Measurements from ENCODE around the gene FARP2. TPM values are rescaled to one million over a fixed set of nuclear protein-coding genes. Genes with fewer than 3 reads are reported as not detected.

The FARP2 gene
- total and polyA plus RNA-seq, 2 experiments from 2014 or later = 16.0 to 22.6 TPM

DNA sequence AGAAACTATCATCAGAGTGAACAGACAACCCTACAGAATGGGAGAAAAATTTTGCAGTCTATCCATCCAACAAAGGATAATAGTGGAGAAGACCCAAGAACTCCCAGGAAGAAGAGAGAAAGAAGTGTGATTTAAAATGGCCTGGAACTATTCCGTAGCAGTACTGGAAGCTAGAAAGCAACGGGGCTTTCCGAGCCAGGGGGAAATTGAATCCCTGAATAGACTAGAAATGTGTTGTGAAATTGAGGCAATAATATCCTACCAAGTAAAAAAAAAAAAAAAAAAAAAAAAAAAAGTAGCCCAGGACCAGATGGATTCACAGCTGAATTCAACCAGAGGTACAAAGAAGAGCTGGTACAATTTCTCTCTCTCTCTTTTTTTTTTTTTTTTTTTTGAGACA is 69.3 kb downstream of the FARP2 start:
- DNase-seq (ENCODE audit: low spot score) = no peak
- no peaks in the 10 kb centered on the region for H3K79me2 ChIP-seq (replicated peaks; ENCODE audit: insufficient read depth)
- ATAC-seq = no peak
- no peak overlapping the region for H3K27ac Mint-ChIP-seq
- H3K9me3 Mint-ChIP-seq = peaks cover 1% of the 10 kb centered on the region; the same call in 1 of the 3 replicates
- no peaks in the 10 kb centered on the region for H3K27me3 Mint-ChIP-seq (ENCODE audit: insufficient read depth, low read depth, poor library complexity)
- no peak overlapping the region for H3K27ac ChIP-seq (ENCODE audit: low read depth)
- H4K20me1 ChIP-seq (replicated peaks; ENCODE audit: insufficient read depth) = no peaks in the 10 kb centered on the region
- peaks cover 43% of the 10 kb centered on the region for H3K36me3 Mint-ChIP-seq (ENCODE audit: low read depth)
- H3K4me3 Mint-ChIP-seq = no peak overlapping the region
- TF ChIP-seq NANOG (IDR thresholded peaks at IDR 0.05; ENCODE audit: borderline replicate concordance) = no peak
- no peak for TF ChIP-seq ZNF114 (CRISPR knock-in tag; IDR thresholded peaks at IDR 0.05)
- TF ChIP-seq EZH2phosphoT487 (IDR thresholded peaks at IDR 0.05; ENCODE audit: unreplicated experiment) = no peak
- TF ChIP-seq POLR2AphosphoS5 (IDR thresholded peaks at IDR 0.05; ENCODE audit: low read depth) = no peak
- TF ChIP-seq, protein P1, sequence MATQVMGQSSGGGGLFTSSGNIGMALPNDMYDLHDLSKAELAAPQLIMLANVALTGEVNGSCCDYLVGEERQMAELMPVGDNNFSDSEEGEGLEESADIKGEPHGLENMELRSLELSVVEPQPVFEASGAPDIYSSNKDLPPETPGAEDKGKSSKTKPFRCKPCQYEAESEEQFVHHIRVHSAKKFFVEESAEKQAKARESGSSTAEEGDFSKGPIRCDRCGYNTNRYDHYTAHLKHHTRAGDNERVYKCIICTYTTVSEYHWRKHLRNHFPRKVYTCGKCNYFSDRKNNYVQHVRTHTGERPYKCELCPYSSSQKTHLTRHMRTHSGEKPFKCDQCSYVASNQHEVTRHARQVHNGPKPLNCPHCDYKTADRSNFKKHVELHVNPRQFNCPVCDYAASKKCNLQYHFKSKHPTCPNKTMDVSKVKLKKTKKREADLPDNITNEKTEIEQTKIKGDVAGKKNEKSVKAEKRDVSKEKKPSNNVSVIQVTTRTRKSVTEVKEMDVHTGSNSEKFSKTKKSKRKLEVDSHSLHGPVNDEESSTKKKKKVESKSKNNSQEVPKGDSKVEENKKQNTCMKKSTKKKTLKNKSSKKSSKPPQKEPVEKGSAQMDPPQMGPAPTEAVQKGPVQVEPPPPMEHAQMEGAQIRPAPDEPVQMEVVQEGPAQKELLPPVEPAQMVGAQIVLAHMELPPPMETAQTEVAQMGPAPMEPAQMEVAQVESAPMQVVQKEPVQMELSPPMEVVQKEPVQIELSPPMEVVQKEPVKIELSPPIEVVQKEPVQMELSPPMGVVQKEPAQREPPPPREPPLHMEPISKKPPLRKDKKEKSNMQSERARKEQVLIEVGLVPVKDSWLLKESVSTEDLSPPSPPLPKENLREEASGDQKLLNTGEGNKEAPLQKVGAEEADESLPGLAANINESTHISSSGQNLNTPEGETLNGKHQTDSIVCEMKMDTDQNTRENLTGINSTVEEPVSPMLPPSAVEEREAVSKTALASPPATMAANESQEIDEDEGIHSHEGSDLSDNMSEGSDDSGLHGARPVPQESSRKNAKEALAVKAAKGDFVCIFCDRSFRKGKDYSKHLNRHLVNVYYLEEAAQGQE (IDR thresholded peaks at IDR 0.05; ENCODE audit: unreplicated experiment) = no peak
- TF ChIP-seq STAT1 (IDR thresholded peaks at IDR 0.05; ENCODE audit: unreplicated experiment) = no peak
- TF ChIP-seq, protein P2, sequence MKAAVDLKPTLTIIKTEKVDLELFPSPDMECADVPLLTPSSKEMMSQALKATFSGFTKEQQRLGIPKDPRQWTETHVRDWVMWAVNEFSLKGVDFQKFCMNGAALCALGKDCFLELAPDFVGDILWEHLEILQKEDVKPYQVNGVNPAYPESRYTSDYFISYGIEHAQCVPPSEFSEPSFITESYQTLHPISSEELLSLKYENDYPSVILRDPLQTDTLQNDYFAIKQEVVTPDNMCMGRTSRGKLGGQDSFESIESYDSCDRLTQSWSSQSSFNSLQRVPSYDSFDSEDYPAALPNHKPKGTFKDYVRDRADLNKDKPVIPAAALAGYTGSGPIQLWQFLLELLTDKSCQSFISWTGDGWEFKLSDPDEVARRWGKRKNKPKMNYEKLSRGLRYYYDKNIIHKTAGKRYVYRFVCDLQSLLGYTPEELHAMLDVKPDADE (IDR thresholded peaks at IDR 0.05) = no peak
- no peak for TF ChIP-seq CREB1 (CRISPR knock-in tag; IDR thresholded peaks at IDR 0.05; ENCODE audit: low read depth)
- no peak for TF ChIP-seq JUNB (IDR thresholded peaks at IDR 0.05; ENCODE audit: unreplicated experiment)
- TF ChIP-seq, protein P3, sequence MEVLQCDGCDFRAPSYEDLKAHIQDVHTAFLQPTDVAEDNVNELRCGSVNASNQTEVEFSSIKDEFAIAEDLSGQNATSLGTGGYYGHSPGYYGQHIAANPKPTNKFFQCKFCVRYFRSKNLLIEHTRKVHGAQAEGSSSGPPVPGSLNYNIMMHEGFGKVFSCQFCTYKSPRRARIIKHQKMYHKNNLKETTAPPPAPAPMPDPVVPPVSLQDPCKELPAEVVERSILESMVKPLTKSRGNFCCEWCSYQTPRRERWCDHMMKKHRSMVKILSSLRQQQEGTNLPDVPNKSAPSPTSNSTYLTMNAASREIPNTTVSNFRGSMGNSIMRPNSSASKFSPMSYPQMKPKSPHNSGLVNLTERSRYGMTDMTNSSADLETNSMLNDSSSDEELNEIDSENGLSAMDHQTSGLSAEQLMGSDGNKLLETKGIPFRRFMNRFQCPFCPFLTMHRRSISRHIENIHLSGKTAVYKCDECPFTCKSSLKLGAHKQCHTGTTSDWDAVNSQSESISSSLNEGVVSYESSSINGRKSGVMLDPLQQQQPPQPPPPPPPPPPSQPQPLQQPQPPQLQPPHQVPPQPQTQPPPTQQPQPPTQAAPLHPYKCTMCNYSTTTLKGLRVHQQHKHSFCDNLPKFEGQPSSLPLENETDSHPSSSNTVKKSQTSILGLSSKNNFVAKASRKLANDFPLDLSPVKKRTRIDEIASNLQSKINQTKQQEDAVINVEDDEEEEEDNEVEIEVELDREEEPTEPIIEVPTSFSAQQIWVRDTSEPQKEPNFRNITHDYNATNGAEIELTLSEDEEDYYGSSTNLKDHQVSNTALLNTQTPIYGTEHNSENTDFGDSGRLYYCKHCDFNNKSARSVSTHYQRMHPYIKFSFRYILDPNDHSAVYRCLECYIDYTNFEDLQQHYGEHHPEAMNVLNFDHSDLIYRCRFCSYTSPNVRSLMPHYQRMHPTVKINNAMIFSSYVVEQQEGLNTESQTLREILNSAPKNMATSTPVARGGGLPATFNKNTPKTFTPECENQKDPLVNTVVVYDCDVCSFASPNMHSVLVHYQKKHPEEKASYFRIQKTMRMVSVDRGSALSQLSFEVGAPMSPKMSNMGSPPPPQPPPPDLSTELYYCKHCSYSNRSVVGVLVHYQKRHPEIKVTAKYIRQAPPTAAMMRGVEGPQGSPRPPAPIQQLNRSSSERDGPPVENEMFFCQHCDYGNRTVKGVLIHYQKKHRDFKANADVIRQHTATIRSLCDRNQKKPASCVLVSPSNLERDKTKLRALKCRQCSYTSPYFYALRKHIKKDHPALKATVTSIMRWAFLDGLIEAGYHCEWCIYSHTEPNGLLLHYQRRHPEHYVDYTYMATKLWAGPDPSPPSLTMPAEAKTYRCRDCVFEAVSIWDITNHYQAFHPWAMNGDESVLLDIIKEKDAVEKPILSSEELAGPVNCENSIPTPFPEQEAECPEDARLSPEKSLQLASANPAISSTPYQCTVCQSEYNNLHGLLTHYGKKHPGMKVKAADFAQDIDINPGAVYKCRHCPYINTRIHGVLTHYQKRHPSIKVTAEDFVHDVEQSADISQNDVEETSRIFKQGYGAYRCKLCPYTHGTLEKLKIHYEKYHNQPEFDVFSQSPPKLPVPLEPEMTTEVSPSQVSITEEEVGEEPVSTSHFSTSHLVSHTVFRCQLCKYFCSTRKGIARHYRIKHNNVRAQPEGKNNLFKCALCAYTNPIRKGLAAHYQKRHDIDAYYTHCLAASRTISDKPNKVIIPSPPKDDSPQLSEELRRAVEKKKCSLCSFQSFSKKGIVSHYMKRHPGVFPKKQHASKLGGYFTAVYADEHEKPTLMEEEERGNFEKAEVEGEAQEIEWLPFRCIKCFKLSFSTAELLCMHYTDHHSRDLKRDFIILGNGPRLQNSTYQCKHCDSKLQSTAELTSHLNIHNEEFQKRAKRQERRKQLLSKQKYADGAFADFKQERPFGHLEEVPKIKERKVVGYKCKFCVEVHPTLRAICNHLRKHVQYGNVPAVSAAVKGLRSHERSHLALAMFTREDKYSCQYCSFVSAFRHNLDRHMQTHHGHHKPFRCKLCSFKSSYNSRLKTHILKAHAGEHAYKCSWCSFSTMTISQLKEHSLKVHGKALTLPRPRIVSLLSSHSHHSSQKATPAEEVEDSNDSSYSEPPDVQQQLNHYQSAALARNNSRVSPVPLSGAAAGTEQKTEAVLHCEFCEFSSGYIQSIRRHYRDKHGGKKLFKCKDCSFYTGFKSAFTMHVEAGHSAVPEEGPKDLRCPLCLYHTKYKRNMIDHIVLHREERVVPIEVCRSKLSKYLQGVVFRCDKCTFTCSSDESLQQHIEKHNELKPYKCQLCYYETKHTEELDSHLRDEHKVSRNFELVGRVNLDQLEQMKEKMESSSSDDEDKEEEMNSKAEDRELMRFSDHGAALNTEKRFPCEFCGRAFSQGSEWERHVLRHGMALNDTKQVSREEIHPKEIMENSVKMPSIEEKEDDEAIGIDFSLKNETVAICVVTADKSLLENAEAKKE (CRISPR knock-in tag; IDR thresholded peaks at IDR 0.05) = no peak
- TF ChIP-seq, protein P4, sequence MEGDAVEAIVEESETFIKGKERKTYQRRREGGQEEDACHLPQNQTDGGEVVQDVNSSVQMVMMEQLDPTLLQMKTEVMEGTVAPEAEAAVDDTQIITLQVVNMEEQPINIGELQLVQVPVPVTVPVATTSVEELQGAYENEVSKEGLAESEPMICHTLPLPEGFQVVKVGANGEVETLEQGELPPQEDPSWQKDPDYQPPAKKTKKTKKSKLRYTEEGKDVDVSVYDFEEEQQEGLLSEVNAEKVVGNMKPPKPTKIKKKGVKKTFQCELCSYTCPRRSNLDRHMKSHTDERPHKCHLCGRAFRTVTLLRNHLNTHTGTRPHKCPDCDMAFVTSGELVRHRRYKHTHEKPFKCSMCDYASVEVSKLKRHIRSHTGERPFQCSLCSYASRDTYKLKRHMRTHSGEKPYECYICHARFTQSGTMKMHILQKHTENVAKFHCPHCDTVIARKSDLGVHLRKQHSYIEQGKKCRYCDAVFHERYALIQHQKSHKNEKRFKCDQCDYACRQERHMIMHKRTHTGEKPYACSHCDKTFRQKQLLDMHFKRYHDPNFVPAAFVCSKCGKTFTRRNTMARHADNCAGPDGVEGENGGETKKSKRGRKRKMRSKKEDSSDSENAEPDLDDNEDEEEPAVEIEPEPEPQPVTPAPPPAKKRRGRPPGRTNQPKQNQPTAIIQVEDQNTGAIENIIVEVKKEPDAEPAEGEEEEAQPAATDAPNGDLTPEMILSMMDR (conservative IDR thresholded peaks at IDR 0.05; ENCODE audit: low read depth in 2 of 2) = no peak
- TF ChIP-seq EZH2 (IDR thresholded peaks at IDR 0.05; ENCODE audit: low read depth, unreplicated experiment) = no peak
- no peak for TF ChIP-seq ZNF331 (CRISPR knock-in tag; IDR thresholded peaks at IDR 0.05; ENCODE audit: low read depth)
- no peaks in the 10 kb centered on the region for H3K27me3 ChIP-seq (ENCODE audit: insufficient read depth)
- H3K4me2 ChIP-seq = no peak overlapping the region
- H3K9me2 ChIP-seq (ENCODE audit: insufficient read depth) = no peaks in the 10 kb centered on the region
- H3K4me3 ChIP-seq = no peak overlapping the region
- H3K4me1 ChIP-seq (ENCODE audit: insufficient read depth) = no peaks in the 10 kb centered on the region
- no peaks in the 10 kb centered on the region for H3F3A ChIP-seq (replicated peaks; ENCODE audit: low read depth)
- H3K36me3 ChIP-seq (ENCODE audit: insufficient read depth) = no peaks in the 10 kb centered on the region
- H2AFZ ChIP-seq = no peak overlapping the region
- no peaks in the 10 kb centered on the region for H3K4me1 Mint-ChIP-seq

Measured in GM23338 (cell line).